HepG2 (cell line): ENCODE measurements around the gene BLOC1S4. TPM values are rescaled to one million over a fixed set of nuclear protein-coding genes. Genes with fewer than 3 reads are reported as not detected.

Experiments
- CREM ChIP-seq, 2 experiments: sonication (generic) in 1 of 2; formaldehyde crosslinking in 1 of 2; IDR thresholded peaks; 2 replicates each; pipeline versions ENCODE4 v1.4.0 to v1.6.1; 2016 to 2020; ENCODE audit warnings: antibody characterized with exemption in 1 of 2, mild to moderate bottlenecking in 1 of 2, missing genetic modification reagents in 1 of 2
- HMG20B ChIP-seq: conservative IDR thresholded peaks from 2 replicates; pipeline ENCODE4 v1.6.1; 2016; ENCODE audit warnings: missing genetic modification reagents, missing compliant biosample characterization
- HOXA3 ChIP-seq: sonication (generic); formaldehyde crosslinking; IDR thresholded peaks from 2 replicates; pipeline ENCODE4 v1.5.0; 2020; ENCODE audit warnings: missing genetic modification reagents
- JUND ChIP-seq: sonication (generic); formaldehyde crosslinking; IDR thresholded peaks from 2 replicates; pipeline ENCODE4 v1.8.0; 2022; ENCODE audit warnings: mild to moderate bottlenecking, missing genetic modification reagents
- MATR3 ChIP-seq: sonication (generic); formaldehyde crosslinking; IDR thresholded peaks from 2 replicates; pipeline ENCODE4 v1.4.0; 2020; ENCODE audit warnings: missing genetic modification reagents
- NCOA2 ChIP-seq: sonication (generic); formaldehyde crosslinking; IDR thresholded peaks from 2 replicates; pipeline ENCODE4 v1.8.0; 2022; ENCODE audit warnings: inconsistent platforms
- SAP130 ChIP-seq: IDR thresholded peaks from 2 replicates; pipeline ENCODE4 v1.6.1; 2016; ENCODE audit warnings: low read depth
- SIN3A ChIP-seq: IDR thresholded peaks from 2 replicates; pipeline ENCODE4 v1.6.1; 2011; ENCODE audit warnings: low read depth, mild to moderate bottlenecking, control low read depth, low read length, borderline replicate concordance
- ZFP37 ChIP-seq: sonication (generic); formaldehyde crosslinking; IDR thresholded peaks from 2 replicates; pipeline ENCODE4 v1.4.0; 2020; ENCODE audit warnings: missing genetic modification reagents, borderline replicate concordance
- ZFP90 ChIP-seq: sonication (generic); formaldehyde crosslinking; IDR thresholded peaks from 2 replicates; pipeline ENCODE4 v1.8.0; 2022; ENCODE audit warnings: missing genetic modification reagents, mild to moderate bottlenecking, inconsistent platforms, borderline replicate concordance
- ZNF260 ChIP-seq: sonication (generic); formaldehyde crosslinking; IDR thresholded peaks from 2 replicates; pipeline ENCODE4 v1.4.0; 2020; ENCODE audit warnings: missing genetic modification reagents, low read depth, mild to moderate bottlenecking, borderline replicate concordance
- ZNF337 ChIP-seq: sonication (generic); formaldehyde crosslinking; IDR thresholded peaks from 2 replicates; pipeline ENCODE4 v1.5.1; 2020; ENCODE audit warnings: missing genetic modification reagents, low read depth, mild to moderate bottlenecking, borderline replicate concordance
- ZNF724P ChIP-seq: sonication (generic); formaldehyde crosslinking; IDR thresholded peaks from 2 replicates; pipeline ENCODE4 v1.8.0; 2022; ENCODE audit warnings: missing genetic modification reagents, borderline replicate concordance
- polyA plus RNA-seq, 8 experiments: library from polyadenylated mRNA; depleted of rRNA in 3 of 8; stranded (reverse) in 7 of 8; unstranded in 1 of 8; fragments of >200 nt; fragmentation: Illumina TruSeq in 4 of 8; extraction: Trizol in 4 of 8; gene quantifications; 2 replicates each; pipeline versions ENCODE4 v1.2.1 to v1.2.3, GENCODE V29; 2011 to 2016; ENCODE audit warnings: low read depth in 4 of 8, missing spikeins in 1 of 8, mixed read lengths in 1 of 8; ENCODE audit not compliant: insufficient read depth in 1 of 8
- total RNA-seq, 5 experiments: library from RNA; depleted of rRNA; stranded (reverse); fragments of >200 nt; fragmentation: Illumina TruSeq; extraction: Trizol; gene quantifications; 2 replicates each; pipeline ENCODE4 v1.2.3, GENCODE V29; 2016; ENCODE audit warnings: low read depth in 1 of 5
- TF ChIP-seq, protein P1 (sequence below): IDR thresholded peaks from 2 replicates; pipeline ENCODE4 v1.6.1; 2016; ENCODE audit warnings: missing compliant biosample characterization, missing genetic modification reagents, borderline replicate concordance
- TF ChIP-seq, protein P2 (sequence below): sonication (generic); formaldehyde crosslinking; IDR thresholded peaks from 2 replicates; pipeline ENCODE4 v1.5.1; 2020; ENCODE audit warnings: mild to moderate bottlenecking, missing genetic modification reagents
- TF ChIP-seq, protein P3 (sequence below): sonication (generic); formaldehyde crosslinking; IDR thresholded peaks from 2 replicates; pipeline ENCODE4 v1.4.0; 2020; ENCODE audit warnings: missing genetic modification reagents
- TF ChIP-seq, protein P4 (sequence below): sonication (generic); formaldehyde crosslinking; IDR thresholded peaks from 2 replicates; pipeline ENCODE4 v1.5.1; 2020; ENCODE audit warnings: mild to moderate bottlenecking, missing genetic modification reagents, moderate library complexity
- TF ChIP-seq, protein P5 (sequence below): sonication (generic); formaldehyde crosslinking; IDR thresholded peaks from 2 replicates; pipeline ENCODE4 v1.4.0; 2020; ENCODE audit warnings: missing genetic modification reagents

BLOC1S4 gene
- total and polyA plus RNA-seq, 2 of the 13 experiments (the other 11 are each of a cell fraction or from before 2014, with no cell fraction given): 15.5 to 20.9 TPM

DNA sequence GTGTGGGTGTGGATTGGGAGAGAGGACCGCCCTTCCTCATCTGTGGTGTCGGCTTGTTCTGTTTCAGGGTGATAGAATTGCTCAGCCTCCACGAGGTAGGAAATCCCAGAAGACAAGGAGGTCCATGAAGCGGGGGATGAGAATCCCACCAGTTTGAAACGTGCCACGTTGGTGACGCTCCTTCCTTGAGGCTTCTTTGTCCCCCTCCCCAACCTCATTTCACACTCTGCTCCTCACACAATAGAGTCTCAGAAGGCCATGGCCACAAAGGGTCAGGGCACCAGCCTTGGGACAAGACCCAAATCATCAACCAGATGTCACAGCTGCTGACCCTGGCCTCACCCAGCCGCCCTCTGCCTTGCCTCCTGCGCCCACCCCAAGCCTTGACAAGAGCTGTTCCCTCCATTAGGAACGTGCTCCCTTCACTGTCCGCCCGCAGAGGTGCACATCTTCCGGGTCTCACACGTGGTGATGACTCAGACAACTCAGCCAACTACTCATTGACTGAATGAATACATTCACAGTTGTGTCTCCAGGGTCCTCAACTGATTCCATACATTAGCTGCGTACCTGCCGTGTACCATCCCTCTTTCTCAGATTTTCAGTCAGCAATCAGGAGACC is 18.3 kb downstream of the BLOC1S4 start (continued):
- TF ChIP-seq, protein P1, sequence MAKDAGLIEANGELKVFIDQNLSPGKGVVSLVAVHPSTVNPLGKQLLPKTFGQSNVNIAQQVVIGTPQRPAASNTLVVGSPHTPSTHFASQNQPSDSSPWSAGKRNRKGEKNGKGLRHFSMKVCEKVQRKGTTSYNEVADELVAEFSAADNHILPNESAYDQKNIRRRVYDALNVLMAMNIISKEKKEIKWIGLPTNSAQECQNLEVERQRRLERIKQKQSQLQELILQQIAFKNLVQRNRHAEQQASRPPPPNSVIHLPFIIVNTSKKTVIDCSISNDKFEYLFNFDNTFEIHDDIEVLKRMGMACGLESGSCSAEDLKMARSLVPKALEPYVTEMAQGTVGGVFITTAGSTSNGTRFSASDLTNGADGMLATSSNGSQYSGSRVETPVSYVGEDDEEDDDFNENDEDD (CRISPR knock-in tag): peak; percentile 13; the same call in 1 of the 2 replicates
- TF ChIP-seq, protein P2, sequence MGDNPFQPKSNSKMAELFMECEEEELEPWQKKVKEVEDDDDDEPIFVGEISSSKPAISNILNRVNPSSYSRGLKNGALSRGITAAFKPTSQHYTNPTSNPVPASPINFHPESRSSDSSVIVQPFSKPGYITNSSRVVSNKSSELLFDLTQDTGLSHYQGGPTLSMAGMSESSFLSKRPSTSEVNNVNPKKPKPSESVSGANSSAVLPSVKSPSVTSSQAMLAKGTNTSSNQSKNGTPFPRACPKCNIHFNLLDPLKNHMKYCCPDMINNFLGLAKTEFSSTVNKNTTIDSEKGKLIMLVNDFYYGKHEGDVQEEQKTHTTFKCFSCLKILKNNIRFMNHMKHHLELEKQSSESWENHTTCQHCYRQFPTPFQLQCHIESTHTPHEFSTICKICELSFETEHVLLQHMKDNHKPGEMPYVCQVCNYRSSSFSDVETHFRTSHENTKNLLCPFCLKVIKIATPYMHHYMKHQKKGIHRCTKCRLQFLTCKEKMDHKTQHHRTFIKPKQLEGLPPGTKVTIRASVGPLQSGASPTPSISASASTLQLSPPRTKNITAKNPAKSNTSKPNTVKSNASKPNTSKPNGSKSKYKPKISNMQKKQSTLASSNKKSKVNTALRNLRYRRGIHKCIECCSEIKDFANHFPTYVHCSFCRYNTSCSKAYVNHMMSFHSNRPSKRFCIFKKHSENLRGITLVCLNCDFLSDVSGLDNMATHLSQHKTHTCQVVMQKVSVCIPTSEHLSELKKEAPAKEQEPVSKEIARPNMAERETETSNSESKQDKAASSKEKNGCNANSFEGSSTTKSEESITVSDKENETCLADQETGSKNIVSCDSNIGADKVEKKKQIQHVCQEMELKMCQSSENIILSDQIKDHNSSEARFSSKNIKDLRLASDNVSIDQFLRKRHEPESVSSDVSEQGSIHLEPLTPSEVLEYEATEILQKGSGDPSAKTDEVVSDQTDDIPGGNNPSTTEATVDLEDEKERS (CRISPR knock-in tag): no peak
- TF ChIP-seq ZNF260 (CRISPR knock-in tag): no peak
- no peak for TF ChIP-seq ZFP90 (CRISPR knock-in tag)
- TF ChIP-seq NCOA2 (CRISPR knock-in tag): no peak
- TF ChIP-seq, protein P3, sequence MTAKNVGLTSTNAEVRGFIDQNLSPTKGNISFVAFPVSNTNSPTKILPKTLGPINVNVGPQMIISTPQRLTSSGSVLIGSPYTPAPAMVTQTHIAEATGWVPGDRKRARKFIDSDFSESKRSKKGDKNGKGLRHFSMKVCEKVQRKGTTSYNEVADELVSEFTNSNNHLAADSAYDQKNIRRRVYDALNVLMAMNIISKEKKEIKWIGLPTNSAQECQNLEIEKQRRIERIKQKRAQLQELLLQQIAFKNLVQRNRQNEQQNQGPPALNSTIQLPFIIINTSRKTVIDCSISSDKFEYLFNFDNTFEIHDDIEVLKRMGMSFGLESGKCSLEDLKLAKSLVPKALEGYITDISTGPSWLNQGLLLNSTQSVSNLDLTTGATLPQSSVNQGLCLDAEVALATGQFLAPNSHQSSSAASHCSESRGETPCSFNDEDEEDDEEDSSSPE (CRISPR knock-in tag): no peak
- TF ChIP-seq ZNF724P (CRISPR knock-in tag): no peak
- TF ChIP-seq CREM (IDR thresholded peaks at IDR 0.05): no peak
- no peak for TF ChIP-seq CREM (CRISPR knock-in tag; IDR thresholded peaks at IDR 0.05)
- TF ChIP-seq ZFP37 (CRISPR knock-in tag): no peak
- no peak for TF ChIP-seq HMG20B (CRISPR knock-in tag)
- 0 out of 2 replicates have a peak, but pooled peaks have one; percentile 35 for TF ChIP-seq JUND (CRISPR knock-in tag)
- TF ChIP-seq HOXA3 (CRISPR knock-in tag): peak; percentile 42; the same call in 1 of the 2 replicates
- TF ChIP-seq, protein P4, sequence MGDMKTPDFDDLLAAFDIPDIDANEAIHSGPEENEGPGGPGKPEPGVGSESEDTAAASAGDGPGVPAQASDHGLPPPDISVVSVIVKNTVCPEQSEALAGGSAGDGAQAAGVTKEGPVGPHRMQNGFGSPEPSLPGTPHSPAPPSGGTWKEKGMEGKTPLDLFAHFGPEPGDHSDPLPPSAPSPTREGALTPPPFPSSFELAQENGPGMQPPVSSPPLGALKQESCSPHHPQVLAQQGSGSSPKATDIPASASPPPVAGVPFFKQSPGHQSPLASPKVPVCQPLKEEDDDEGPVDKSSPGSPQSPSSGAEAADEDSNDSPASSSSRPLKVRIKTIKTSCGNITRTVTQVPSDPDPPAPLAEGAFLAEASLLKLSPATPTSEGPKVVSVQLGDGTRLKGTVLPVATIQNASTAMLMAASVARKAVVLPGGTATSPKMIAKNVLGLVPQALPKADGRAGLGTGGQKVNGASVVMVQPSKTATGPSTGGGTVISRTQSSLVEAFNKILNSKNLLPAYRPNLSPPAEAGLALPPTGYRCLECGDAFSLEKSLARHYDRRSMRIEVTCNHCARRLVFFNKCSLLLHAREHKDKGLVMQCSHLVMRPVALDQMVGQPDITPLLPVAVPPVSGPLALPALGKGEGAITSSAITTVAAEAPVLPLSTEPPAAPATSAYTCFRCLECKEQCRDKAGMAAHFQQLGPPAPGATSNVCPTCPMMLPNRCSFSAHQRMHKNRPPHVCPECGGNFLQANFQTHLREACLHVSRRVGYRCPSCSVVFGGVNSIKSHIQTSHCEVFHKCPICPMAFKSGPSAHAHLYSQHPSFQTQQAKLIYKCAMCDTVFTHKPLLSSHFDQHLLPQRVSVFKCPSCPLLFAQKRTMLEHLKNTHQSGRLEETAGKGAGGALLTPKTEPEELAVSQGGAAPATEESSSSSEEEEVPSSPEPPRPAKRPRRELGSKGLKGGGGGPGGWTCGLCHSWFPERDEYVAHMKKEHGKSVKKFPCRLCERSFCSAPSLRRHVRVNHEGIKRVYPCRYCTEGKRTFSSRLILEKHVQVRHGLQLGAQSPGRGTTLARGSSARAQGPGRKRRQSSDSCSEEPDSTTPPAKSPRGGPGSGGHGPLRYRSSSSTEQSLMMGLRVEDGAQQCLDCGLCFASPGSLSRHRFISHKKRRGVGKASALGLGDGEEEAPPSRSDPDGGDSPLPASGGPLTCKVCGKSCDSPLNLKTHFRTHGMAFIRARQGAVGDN (CRISPR knock-in tag): peak; percentile 52
- TF ChIP-seq, protein P5, sequence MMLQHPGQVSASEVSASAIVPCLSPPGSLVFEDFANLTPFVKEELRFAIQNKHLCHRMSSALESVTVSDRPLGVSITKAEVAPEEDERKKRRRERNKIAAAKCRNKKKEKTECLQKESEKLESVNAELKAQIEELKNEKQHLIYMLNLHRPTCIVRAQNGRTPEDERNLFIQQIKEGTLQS (CRISPR knock-in tag): peak; percentile 39; the same call in 1 of the 2 replicates
- no peak for TF ChIP-seq ZNF337 (CRISPR knock-in tag)
- TF ChIP-seq SAP130 (CRISPR knock-in tag): peak; percentile 49; the same call in 1 of the 2 replicates
- TF ChIP-seq MATR3: no peak
- no peak for TF ChIP-seq SIN3A
